ENCODE data around the gene GPR42. TPM values are rescaled to one million over a fixed set of nuclear protein-coding genes. Genes with fewer than 3 reads are reported as not detected.

GPR42 gene
- total and polyA plus RNA-seq, 2 of the 4 experiments (the other 2 are of a cell fraction) = not detected

- H3K4me3 ChIP-seq (ENCODE audit: insufficient read depth, low read depth, low read length) = no peak overlapping the region
- DNase-seq (no peak), ATAC-seq (ENCODE audit: low read depth) (no peak)
- no peak overlapping the region for H3K4ac ChIP-seq (ENCODE audit: low read depth, low read length)
- no peak overlapping the region for H2BK15ac ChIP-seq (ENCODE audit: low read depth, low read length)
- intact Hi-C loops (cut with micrococcal nuclease) (no loop called here), in situ Hi-C loops (cut with MboI; ENCODE audit: low sequenced_read_pairs) (no loop called here), dilution Hi-C loops (cut with HindIII; ENCODE audit: low sequenced_read_pairs, unreplicated experiment) (no loop called here)
- TF ChIP-seq SMC3 (IDR thresholded peaks at IDR 0.05; ENCODE audit: low read depth, low read length) (no peak), RCOR1 (IDR thresholded peaks at IDR 0.05; ENCODE audit: insufficient replicate concordance, low read length) (no peak), NFE2L2 (IDR thresholded peaks at IDR 0.05; ENCODE audit: low read depth, low read length) (no peak), MAFK (IDR thresholded peaks at IDR 0.05; ENCODE audit: low read depth, low read length) (no peak), FOS (IDR thresholded peaks at IDR 0.05; ENCODE audit: low read depth, low read length) (no peak), CHD1 (IDR thresholded peaks at IDR 0.05; ENCODE audit: low read depth, low read length) (no peak), MXI1 (IDR thresholded peaks at IDR 0.05; ENCODE audit: borderline replicate concordance, low read depth, low read length) (no peak), RFX5 (IDR thresholded peaks at IDR 0.05; ENCODE audit: low read depth, low read length) (no peak), BHLHE40 (IDR thresholded peaks at IDR 0.05; ENCODE audit: low read depth, low read length) (no peak), CEBPB (IDR thresholded peaks at IDR 0.05; ENCODE audit: low read depth, low read length) (no peak), USF2 (IDR thresholded peaks at IDR 0.05; ENCODE audit: low read depth, low read length) (no peak)
- TF ChIP-seq, protein P1, sequence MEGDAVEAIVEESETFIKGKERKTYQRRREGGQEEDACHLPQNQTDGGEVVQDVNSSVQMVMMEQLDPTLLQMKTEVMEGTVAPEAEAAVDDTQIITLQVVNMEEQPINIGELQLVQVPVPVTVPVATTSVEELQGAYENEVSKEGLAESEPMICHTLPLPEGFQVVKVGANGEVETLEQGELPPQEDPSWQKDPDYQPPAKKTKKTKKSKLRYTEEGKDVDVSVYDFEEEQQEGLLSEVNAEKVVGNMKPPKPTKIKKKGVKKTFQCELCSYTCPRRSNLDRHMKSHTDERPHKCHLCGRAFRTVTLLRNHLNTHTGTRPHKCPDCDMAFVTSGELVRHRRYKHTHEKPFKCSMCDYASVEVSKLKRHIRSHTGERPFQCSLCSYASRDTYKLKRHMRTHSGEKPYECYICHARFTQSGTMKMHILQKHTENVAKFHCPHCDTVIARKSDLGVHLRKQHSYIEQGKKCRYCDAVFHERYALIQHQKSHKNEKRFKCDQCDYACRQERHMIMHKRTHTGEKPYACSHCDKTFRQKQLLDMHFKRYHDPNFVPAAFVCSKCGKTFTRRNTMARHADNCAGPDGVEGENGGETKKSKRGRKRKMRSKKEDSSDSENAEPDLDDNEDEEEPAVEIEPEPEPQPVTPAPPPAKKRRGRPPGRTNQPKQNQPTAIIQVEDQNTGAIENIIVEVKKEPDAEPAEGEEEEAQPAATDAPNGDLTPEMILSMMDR (conservative IDR thresholded peaks at IDR 0.05; ENCODE audit: low read depth, low read length) = no peak
- H3K14ac ChIP-seq (replicated peaks; ENCODE audit: low read depth, low read length) = no peak overlapping the region
- POLR2A ChIA-PET (ENCODE audit: unreplicated experiment) = no interaction called here
- no peak overlapping the region for H4K8ac ChIP-seq (ENCODE audit: low read depth in 2 of 2, low read length in 2 of 2)
- H3K56ac ChIP-seq (ENCODE audit: extremely low read depth, insufficient read depth, low read length) = no peak overlapping the region; the same call in 1 of the 2 replicates
- H3K9ac ChIP-seq (ENCODE audit: low read depth, low read length) = no peak overlapping the region
- CTCF ChIA-PET = no interaction called here
- no peak overlapping the region for H2AFZ ChIP-seq (replicated peaks; ENCODE audit: low read length, poor library complexity)
- H3K18ac ChIP-seq (ENCODE audit: low read depth, low read length) = no peak overlapping the region
- H3K36me3 ChIP-seq (ENCODE audit: control insufficient read depth, insufficient read depth, low read length) = no peaks in the 10 kb centered on the region
- no peak overlapping the region for H4K91ac ChIP-seq (ENCODE audit: insufficient read depth, low read depth, low read length)
- H4K20me1 ChIP-seq (ENCODE audit: insufficient read depth, low read length) = no peaks in the 10 kb centered on the region
- no peak overlapping the region for H2BK120ac ChIP-seq (ENCODE audit: low read depth, low read length)
- H2BK5ac ChIP-seq (ENCODE audit: low read depth, low read length, poor library complexity, severe bottlenecking) = peak overlapping the region; percentile 62
- no peaks in the 10 kb centered on the region for H3K79me1 ChIP-seq (ENCODE audit: low read depth in 1 of 2, low read length in 2 of 2)
- H3K27me3 ChIP-seq (ENCODE audit: control insufficient read depth, insufficient read depth, low read length) = 0 out of 2 replicates have a peak, but pooled peaks cover 2% of the 10 kb centered on the region
- H2AK5ac ChIP-seq (ENCODE audit: low read depth, low read length) = no peak overlapping the region
- no TSS peak for BruUV-seq (replicated peaks)
- no peaks in the 10 kb centered on the region for H3K4me1 ChIP-seq (ENCODE audit: control insufficient read depth, insufficient read depth, low read length)
- no peak overlapping the region for H3K23ac ChIP-seq (ENCODE audit: low read depth, low read length)
- no peaks in the 10 kb centered on the region for H3K9me3 ChIP-seq (ENCODE audit: control insufficient read depth, insufficient read depth, low read length)
- H3K9me1 ChIP-seq (ENCODE audit: insufficient read depth, low read length) = no peaks in the 10 kb centered on the region
- H3K27ac ChIP-seq (ENCODE audit: insufficient read depth, low read length) = no peak overlapping the region
- 47% methylated on average over 4 of the region's 5 CpGs; no CpG with 5 or more reads in 1 of the 2 experiments for WGBS, 2 experiments (ENCODE audit: extremely low coverage in 2 of 2, insufficient read length in 1 of 2)
- no peak overlapping the region for H3K4me2 ChIP-seq (ENCODE audit: low read depth, low read length)
- H2AK9ac ChIP-seq (replicated peaks; ENCODE audit: low read depth, low read length, poor library complexity) = no peak overlapping the region
- H2BK20ac ChIP-seq (ENCODE audit: low read depth, low read length) = no peak overlapping the region
- H4K5ac ChIP-seq (ENCODE audit: low read depth, low read length) = no peak overlapping the region
Measured at GRCh38 chr19:35392742-35393715, 22.2 kb downstream of the GPR42 start.
